Measurements from ENCODE around the gene MCUR1.

DNA sequence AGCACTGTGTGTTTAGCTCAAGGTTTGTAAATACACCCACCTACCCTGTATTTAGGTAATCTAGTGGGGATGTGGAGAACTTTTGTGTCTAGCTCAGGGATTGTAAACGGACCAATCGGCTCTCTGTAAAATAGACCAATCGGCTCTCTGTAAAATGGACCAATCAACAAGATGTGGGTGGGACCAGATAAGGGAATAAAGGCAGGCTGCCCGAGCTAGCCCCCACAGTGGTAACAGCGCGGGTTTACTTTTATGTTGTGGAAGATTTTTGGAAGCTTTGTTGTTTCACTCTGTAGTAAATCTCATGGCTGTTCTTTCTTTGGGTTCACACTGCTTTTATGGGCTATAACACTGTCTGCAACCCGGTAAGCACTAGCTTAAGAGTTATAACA lies 70.6 kb downstream of the MCUR1 start:
- TF ChIP-seq, protein P1, sequence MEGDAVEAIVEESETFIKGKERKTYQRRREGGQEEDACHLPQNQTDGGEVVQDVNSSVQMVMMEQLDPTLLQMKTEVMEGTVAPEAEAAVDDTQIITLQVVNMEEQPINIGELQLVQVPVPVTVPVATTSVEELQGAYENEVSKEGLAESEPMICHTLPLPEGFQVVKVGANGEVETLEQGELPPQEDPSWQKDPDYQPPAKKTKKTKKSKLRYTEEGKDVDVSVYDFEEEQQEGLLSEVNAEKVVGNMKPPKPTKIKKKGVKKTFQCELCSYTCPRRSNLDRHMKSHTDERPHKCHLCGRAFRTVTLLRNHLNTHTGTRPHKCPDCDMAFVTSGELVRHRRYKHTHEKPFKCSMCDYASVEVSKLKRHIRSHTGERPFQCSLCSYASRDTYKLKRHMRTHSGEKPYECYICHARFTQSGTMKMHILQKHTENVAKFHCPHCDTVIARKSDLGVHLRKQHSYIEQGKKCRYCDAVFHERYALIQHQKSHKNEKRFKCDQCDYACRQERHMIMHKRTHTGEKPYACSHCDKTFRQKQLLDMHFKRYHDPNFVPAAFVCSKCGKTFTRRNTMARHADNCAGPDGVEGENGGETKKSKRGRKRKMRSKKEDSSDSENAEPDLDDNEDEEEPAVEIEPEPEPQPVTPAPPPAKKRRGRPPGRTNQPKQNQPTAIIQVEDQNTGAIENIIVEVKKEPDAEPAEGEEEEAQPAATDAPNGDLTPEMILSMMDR (IDR thresholded peaks at IDR 0.05 in 2 of 3, conservative IDR thresholded peaks at IDR 0.05 in 1 of 3; ENCODE audit: insufficient read depth in 2 of 3, low read depth in 1 of 3, low read length in 3 of 3), result no peak
- TF ChIP-seq SRF (CRISPR knock-in tag; IDR thresholded peaks at IDR 0.05) (no peak), POLR2A (conservative IDR thresholded peaks at IDR 0.05) (no peak)
- TF ChIP-seq, protein P2, sequence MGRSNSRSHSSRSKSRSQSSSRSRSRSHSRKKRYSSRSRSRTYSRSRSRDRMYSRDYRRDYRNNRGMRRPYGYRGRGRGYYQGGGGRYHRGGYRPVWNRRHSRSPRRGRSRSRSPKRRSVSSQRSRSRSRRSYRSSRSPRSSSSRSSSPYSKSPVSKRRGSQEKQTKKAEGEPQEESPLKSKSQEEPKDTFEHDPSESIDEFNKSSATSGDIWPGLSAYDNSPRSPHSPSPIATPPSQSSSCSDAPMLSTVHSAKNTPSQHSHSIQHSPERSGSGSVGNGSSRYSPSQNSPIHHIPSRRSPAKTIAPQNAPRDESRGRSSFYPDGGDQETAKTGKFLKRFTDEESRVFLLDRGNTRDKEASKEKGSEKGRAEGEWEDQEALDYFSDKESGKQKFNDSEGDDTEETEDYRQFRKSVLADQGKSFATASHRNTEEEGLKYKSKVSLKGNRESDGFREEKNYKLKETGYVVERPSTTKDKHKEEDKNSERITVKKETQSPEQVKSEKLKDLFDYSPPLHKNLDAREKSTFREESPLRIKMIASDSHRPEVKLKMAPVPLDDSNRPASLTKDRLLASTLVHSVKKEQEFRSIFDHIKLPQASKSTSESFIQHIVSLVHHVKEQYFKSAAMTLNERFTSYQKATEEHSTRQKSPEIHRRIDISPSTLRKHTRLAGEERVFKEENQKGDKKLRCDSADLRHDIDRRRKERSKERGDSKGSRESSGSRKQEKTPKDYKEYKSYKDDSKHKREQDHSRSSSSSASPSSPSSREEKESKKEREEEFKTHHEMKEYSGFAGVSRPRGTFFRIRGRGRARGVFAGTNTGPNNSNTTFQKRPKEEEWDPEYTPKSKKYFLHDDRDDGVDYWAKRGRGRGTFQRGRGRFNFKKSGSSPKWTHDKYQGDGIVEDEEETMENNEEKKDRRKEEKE (IDR thresholded peaks at IDR 0.05; ENCODE audit: borderline replicate concordance in 1 of 2, control insufficient read depth in 1 of 2, low read depth in 2 of 2, low read length in 1 of 2), result no peak

All from K562 (cell line).